CD4-positive, alpha-beta T cell treated with Interleukin-17A for 4 hours (primary cell): Measurements from ENCODE around the gene SEMA6B.
"Not testable (repeated sequence)": the region's sequence is repeated elsewhere in the genome, so short reads cannot be mapped to it uniquely, and the experiment has no call there.

Experiments
- DNase-seq: peaks from one replicate; pipeline ENCODE4 v3.0.0-alpha.2; 2020; ENCODE audit warnings: mixed read lengths

SEMA6B gene

DNA sequence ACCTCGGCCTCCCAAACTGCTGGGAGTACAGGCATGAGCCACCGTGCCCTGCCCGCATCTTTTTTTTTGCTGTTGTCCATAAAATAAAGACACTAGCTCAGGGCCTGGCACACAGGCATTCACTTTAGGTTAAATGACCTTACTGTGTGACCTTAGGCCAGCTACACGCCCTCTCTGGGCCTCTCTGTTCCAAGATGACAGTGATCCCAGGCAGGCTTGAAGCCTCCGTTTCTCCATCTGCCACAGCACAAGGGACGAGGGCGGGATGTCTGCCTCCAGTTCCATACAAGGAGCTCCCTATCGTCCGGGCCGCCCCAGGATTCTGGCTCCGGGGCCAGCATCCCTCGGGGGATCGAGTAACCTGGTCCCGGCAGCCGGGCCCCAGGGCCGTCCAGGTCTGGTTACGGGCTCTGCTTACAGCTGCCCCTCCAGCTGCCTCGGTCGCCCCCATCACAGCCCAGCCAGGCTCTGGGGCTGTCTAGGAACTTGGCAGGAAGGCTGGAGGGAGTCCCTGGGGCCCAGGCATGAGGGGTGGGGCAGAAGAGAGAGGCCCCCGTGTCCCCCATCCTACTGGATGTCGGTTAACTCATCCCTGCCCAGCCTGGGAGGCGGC lies 11.9 kb upstream of the SEMA6B start:
- no peak for DNase-seq

- no peak for DNase-seq
Measured at GRCh38 chr19:4570916-4571304, 11.4 kb upstream of the SEMA6B start.

DNA sequence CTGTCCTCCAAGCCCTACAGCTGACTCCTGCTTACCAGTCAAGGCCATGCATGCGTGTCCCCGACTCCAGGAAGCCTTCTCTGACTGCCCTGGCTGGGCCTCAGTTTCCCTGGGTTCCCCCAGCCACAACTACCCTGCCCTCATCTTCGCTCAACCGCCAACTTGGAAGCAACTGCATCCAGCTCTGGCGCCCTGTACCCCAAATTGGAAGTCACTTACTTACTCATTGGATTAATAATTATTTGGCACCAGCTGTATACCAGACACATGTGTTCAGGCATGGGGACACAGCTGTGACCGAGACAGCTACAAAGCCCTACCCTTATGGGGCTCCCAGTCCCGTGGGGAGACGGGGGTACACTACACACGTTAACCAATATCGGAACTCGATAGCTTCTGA lies 10.9 kb upstream of the SEMA6B start:
- DNase-seq, result no peak

DNA sequence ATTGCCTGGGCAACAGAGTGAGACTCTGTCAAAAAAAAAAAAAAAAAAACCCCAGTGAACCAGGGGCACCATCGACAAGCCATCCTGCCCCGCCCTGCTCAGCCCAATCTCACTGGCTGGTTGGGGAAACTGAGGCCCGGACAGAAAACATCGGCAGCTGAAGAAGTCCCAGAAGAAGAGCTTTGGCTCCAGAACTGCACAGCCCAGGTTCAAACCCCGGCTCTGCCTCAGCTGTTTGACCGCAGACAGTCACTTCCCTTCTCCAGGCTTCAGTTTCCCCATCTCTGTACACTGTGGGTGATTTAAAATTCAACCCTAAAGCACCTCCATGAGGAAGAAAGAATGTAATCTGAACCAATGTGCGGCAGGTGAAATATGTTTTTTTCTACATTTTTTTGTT lies 9.4 kb upstream of the SEMA6B start:
- DNase-seq, result no peak

DNA sequence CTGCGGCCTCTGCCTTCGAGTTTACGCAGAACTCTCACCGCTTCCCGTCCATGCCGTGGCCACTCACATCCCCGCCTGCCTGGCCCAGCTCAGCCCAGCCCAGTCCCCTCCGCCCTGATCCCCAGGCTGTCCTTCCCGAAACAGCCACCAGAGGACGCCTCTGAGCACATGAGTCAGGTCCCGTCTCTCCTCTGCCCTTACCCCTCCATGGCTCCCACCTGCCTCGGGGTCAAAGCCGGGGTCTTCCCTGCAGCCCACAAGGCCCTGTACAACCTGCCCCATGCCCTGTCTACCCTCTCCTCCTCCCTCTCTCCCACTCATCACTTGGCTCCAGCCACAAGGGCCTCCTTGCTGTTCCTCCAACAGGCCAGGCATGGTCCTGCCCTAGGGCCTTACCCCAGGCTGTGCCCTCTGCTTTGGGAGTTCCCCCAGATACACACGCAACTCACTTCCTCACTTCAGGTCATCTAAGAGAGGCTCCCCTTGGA lies 8.1 kb upstream of the SEMA6B start:
- DNase-seq, result peak; percentile 70

DNA sequence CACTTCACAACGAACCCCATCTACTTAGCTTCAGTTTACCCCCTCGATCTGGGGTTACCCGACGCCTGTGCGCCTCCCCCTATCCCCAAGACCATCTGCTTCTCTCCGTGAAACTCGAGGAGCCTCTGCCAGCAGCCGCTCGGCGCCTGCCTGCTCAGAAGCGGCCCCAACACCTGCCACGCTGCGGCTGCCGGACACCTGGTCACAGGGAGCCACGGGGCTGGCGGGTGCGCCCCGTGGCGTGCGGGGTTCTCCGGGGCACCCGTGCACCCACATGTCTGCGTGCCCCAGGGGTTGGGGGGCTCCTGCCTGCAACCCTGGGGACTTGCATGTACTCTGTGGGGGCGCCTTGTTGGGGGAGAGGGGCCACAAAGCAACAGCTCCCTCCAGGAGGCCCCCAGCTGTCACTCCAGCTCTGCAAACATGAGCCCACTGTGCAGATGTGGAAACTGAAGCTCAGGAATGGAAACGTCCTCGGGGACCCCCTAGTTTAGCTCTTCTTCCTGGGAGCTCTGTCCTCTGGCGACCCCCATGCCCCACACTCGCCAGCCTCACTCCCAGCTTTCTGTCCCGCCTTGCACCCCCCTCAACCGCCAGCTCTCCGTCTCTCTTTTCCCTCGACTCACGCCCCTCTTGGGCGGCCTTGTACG lies 7.0 kb upstream of the SEMA6B start:
- DNase-seq, result no peak

DNA sequence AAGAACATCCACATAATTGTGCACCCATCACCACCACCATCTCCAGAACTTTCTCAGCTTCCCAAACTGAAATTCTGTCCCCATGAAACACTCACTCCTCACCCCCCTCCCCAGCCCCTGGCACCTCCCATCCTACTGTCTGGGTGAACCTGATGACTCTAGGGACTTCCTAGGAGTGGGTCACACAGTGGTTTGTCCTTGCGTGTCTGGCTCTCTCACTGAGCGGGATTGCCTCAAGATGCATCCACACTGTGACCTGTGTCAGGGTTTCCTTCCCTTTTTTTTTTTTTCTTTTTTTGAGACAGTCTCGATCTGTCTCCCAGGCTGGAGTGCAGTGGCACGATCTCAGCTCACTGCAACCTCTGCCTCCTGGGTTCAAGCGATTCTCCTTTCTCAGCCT lies 4.1 kb upstream of the SEMA6B start:
- not testable (repeated sequence) for DNase-seq

DNA sequence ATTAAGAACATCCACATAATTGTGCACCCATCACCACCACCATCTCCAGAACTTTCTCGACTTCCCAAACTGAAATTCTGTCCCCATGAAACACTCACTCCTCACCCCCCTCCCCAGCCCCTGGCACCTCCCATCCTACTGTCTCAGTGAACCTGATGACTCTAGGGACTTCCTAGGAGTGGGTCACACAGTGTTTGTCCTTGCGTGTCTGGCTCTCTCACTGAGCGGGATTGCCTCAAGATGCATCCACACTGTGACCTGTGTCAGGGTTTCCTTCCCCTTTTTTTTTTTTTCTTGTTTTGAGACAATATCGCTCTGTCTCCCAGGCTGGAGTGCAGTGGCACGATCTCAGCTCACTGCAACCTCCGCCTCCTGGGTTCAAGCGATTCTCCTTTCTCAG lies 2.6 kb upstream of the SEMA6B start:
- DNase-seq, result not testable (repeated sequence)

DNA sequence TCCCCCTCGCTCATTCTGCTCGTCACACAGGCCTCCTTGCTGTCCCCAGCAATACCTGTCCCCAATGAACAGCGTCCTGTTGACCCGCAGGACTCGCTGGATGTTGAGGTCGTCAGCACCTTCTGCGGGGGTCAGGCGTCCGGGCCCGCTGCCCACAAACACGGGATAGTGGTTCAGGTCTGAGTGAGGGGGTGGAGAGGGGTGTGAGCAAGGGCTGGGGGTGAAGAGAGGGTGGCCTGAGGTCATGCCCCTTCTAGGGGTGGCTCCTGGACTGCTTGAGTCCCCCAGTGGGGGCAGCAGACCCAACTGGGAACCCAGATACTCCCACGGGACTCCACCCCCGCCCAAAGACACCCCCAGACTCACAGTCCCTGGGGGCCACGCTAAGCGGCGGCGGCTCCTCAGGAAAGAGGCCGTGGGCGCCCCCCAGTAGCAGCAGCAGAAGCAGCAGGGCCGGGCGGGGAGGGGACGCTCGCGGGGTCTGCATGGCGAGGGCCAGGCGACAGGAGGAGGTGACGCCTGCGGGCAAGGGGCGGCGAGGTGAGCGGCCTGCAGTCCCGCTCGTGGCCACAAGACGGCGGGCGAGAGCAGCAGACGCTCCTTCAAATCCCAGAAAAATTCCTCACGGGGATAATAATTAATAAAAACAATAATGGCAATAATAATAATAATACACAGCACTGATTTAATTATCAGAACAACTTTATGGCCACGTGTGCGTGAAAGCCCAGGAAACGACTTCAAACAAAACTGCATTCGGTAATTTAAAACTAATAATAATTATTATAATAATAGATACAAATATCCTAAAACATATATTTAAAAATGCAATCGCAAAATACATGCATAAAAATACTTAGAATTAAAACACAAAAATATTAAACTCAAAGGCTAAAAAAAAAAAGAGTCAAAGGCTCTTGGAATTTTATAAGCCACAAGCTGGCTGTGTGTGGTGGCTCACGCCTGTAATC lies 1.2 kb downstream of the SEMA6B start:
- peak; percentile 58 for DNase-seq

GRCh38 chr19:4557144-4557970 lies 2.1 kb downstream of the SEMA6B start:
- DNase-seq, result peak; percentile 38

- no peak for DNase-seq
Measured at GRCh38 chr19:4556597-4557127, 2.8 kb downstream of the SEMA6B start.

DNA sequence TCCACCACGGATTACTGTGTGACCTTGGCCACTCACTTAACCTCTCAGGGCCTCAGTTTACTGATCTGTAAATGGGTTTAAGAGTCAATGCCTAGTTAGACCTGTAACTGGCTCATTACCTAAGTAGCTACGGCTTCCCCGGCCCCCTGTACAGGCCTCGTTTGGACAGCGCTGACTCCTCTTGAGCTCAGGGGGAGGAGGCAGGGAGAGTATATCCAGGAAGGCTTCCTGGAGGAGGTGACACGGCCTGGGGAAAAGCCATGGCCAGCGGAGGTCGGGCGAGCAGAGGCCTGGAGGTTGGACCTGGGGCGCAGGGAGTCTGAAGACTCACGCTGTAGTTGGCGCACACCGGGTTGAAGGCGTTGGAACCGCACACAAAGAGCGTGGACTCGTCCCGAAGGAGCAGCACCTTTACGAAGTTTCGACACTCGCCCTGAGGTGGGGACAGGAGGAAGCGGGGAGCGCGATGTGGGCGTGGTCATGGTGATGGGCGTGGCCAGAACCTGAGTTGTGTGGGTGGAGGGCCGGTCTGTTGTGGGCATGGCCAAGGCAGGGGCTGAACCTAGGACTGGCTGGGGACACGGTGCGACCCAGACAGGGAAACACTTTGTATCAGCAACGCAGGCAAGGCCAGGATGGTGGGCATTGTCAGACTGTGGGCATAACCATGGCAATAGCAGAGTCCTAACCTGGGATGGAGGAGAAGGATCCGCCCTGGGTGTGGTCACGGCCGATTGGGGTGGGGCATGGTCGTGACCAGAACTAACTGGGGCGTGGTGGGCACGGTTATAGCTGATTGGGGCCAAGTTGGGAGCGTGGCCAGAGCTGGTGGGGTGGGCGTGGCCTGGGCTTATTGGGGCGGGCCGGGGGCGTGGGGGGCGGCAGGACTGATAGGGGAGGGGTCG lies 3.6 kb downstream of the SEMA6B start:
- no peak for DNase-seq

GRCh38 chr19:4554717-4555116 lies 4.8 kb downstream of the SEMA6B start:
- DNase-seq, result no peak

- no peak for DNase-seq
Measured at GRCh38 chr19:4553775-4554174, 5.7 kb downstream of the SEMA6B start.

DNA sequence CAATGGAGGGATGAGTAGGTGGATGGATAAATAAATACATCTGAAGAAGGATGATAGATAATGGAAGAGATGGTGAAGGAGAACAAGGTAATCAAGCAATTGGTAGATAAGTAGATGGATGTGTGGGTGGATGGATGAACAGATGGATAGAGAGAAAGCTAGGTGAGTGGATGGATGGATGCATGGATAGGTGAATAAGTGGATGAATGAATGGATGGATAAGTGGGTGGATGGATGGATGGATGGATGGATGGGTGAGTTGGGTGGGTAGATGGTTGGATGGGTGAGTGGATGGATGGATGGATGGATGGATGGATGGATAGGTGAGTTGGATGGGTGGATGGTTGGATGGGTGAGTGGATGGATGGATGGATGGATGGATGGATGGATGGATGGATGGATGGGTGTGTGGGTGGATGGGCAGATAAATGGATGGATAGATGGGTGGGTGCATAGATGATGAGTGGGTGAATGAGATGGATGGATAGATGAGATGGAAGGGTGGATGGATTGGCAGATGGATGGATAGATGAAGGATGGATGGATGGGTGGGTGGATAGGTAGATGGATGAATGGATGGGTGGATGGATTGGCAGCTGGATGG lies 6.3 kb downstream of the SEMA6B start:
- DNase-seq, result no peak

GRCh38 chr19:4552525-4552819 lies 7.0 kb downstream of the SEMA6B start:
- DNase-seq, result no peak

- no peak for DNase-seq
Measured at GRCh38 chr19:4550479-4551050, 8.9 kb downstream of the SEMA6B start.

DNA sequence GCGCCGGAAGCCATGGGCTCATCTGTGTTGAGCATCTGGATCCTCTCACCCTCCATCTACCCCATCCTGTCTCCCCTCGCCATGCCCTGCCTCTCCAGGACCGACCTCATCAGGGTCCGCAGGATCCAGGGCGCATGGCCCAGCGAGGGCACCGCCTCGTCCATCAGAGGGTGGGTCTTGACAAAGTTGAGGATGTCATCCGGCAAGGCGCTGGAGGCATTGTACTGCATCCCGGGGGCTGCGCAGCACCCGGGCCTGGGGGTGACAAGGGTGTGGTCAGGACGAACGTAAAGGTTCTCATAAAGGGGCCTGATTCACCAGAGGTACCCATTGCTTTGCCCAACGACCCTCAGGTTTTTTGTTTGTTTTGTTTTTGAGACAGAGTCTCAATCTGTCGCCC lies 9.5 kb downstream of the SEMA6B start:
- DNase-seq, result no peak

- DNase-seq, result no peak
Measured at GRCh38 chr19:4548238-4548584, 11.3 kb downstream of the SEMA6B start.

- DNase-seq, result peak; percentile 24
Measured at GRCh38 chr19:4547303-4548237, 11.9 kb downstream of the SEMA6B start.
